Measurements from ENCODE around the gene LYRM4.

- TF ChIP-seq POLR2A (IDR thresholded peaks at IDR 0.05) = no peak
- TF ChIP-seq CTCF (IDR thresholded peaks at IDR 0.05) = no peak
Measured at GRCh38 chr6:5234874-5235273, 25.9 kb downstream of the LYRM4 start.
